Thyroid gland (tissue), 4 donors: ENCODE results near the gene FOXN3. TPM values are rescaled to one million over a fixed set of nuclear protein-coding genes. Genes with fewer than 3 reads are reported as not detected.

ENCODE experiments used
- DNase-seq, 2 donors: peaks; one replicate each; pipeline ENCODE4 v3.0.0-alpha.2; 2019
- H3K27ac ChIP-seq, 3 donors: fragments of 200-600 bp; sonication (generic); 1 replicate in 2 of 3; 2 replicates in 1 of 3; pipeline ENCODE4 v1.5.1; 2016 to 2019; ENCODE audit warnings: mild to moderate bottlenecking in 1 of 3, moderate library complexity in 1 of 3
- H3K27me3 ChIP-seq: fragments of 200-600 bp; sonication (generic); one replicate; pipeline ENCODE4 v1.5.1; 2019
- H3K36me3 ChIP-seq, 2 donors: fragments of 200-600 bp; sonication (generic); one replicate each; pipeline ENCODE4 v1.5.1; 2016 to 2019
- H3K4me1 ChIP-seq, 2 donors: fragments of 200-600 bp; sonication (generic); one replicate each; pipeline ENCODE4 v1.5.1; 2017 to 2019
- H3K4me3 ChIP-seq, 3 donors: fragments of 200-600 bp; sonication (generic); replicated peaks in 1 of 3; 1 replicate in 2 of 3; 2 replicates in 1 of 3; pipeline ENCODE4 v1.5.1; 2016; ENCODE audit warnings: mild to moderate bottlenecking in 1 of 3
- H3K9me3 ChIP-seq: fragments of 200-600 bp; sonication (generic); one replicate; pipeline ENCODE4 v1.5.1; 2017
- POLR2A ChIP-seq, 2 donors: fragments of 450-650 bp; IDR thresholded peaks; one replicate each; pipeline ENCODE4 v1.6.1; 2017; ENCODE audit warnings: antibody characterized with exemption in 2 of 2, mild to moderate bottlenecking in 2 of 2, moderate library complexity in 1 of 2
- WGBS, 2 donors: methylation state at CpG; one replicate each; pipeline ENCODE4 v1.1.5; 2017; 5-methylcytosine and 5-hydroxymethylcytosine counted together
- intact Hi-C: fragments of 100-400 bp; cut with DNase I; formaldehyde crosslinking; loops from one replicate; pipeline ENCODE4 v1.15.1; 2023
- total RNA-seq, 4 donors: library from RNA; depleted of rRNA; stranded (reverse); fragments of >200 nt; gene quantifications; one replicate each; pipeline ENCODE4 v1.2.3, GENCODE V29; 2016
- TF ChIP-seq, protein P1 (sequence below), 6 experiments: fragments of 200-600 bp in 3 of 6; fragments of 450-650 bp in 3 of 6; sonication (generic) in 3 of 6; IDR thresholded peaks; one replicate each; pipeline ENCODE4 v1.5.1; 2016 to 2019; ENCODE audit warnings: antibody characterized with exemption in 6 of 6, mild to moderate bottlenecking in 2 of 6, inconsistent platforms in 1 of 6, moderate library complexity in 1 of 6

Gene FOXN3
- total RNA-seq, 4 donors from 2014 or later = 38.7 to 70.1 (median 43.1) TPM

- TF ChIP-seq POLR2A (IDR thresholded peaks at IDR 0.05) = no peak
- TF ChIP-seq, protein P1, sequence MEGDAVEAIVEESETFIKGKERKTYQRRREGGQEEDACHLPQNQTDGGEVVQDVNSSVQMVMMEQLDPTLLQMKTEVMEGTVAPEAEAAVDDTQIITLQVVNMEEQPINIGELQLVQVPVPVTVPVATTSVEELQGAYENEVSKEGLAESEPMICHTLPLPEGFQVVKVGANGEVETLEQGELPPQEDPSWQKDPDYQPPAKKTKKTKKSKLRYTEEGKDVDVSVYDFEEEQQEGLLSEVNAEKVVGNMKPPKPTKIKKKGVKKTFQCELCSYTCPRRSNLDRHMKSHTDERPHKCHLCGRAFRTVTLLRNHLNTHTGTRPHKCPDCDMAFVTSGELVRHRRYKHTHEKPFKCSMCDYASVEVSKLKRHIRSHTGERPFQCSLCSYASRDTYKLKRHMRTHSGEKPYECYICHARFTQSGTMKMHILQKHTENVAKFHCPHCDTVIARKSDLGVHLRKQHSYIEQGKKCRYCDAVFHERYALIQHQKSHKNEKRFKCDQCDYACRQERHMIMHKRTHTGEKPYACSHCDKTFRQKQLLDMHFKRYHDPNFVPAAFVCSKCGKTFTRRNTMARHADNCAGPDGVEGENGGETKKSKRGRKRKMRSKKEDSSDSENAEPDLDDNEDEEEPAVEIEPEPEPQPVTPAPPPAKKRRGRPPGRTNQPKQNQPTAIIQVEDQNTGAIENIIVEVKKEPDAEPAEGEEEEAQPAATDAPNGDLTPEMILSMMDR (IDR thresholded peaks at IDR 0.05) = no peak
- intact Hi-C loops = no loop called here
- H3K4me1 ChIP-seq = no peaks in the 10 kb centered on the region
- no peak overlapping the region for H3K27ac ChIP-seq
- no peak for DNase-seq
- no peaks in the 10 kb centered on the region for H3K36me3 ChIP-seq
- 61 to 65% methylated on average over 5 of the region's 5 CpGs for WGBS, 2 donors
- no peak overlapping the region for H3K4me3 ChIP-seq
- no peaks in the 10 kb centered on the region for H3K27me3 ChIP-seq
- H3K9me3 ChIP-seq = no peaks in the 10 kb centered on the region
Observed at GRCh38 chr14:89140326-89140725, 276.7 kb downstream of the FOXN3 start.

- no peaks in the 10 kb centered on the region for H3K4me1 ChIP-seq
- TF ChIP-seq, protein P1 (IDR thresholded peaks at IDR 0.05) = no peak
- TF ChIP-seq POLR2A (IDR thresholded peaks at IDR 0.05) = no peak
- H3K4me3 ChIP-seq = no peak overlapping the region
- 57 to 63% methylated on average over 12 to 13 of the region's 14 CpGs for WGBS, 2 donors
- H3K9me3 ChIP-seq = no peaks in the 10 kb centered on the region
- no peak overlapping the region for H3K27ac ChIP-seq
- no peaks in the 10 kb centered on the region for H3K36me3 ChIP-seq
- no peaks in the 10 kb centered on the region for H3K27me3 ChIP-seq
- DNase-seq = no peak
- intact Hi-C loops = no loop called here
Observed at GRCh38 chr14:89139404-89140247, 277.4 kb downstream of the FOXN3 start.

DNA sequence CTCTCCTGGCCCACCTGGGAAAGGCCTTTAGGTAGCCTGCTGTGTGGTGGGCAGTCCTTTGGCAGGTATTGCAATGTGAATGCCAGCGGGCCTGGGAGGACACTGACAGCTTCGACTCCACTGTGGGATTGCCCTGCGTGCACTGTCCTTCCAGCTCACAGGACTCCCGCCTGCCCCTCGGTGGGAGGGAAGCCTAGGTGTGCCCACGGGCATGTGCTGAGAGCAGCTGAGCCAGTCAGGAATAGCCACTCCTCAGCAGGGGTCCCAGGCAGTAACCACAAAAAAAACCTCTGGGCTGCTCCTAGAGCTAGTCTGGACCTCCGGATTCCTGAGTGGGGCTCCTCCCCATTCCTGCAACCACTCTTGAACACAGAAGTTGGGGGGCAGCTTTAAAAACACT lies 278.2 kb downstream of the FOXN3 start:
- H3K9me3 ChIP-seq = no peaks in the 10 kb centered on the region
- no peaks in the 10 kb centered on the region for H3K36me3 ChIP-seq
- DNase-seq = no peak
- TF ChIP-seq POLR2A (IDR thresholded peaks at IDR 0.05) = no peak
- TF ChIP-seq, protein P1 (IDR thresholded peaks at IDR 0.05) = no peak
- no peaks in the 10 kb centered on the region for H3K27me3 ChIP-seq
- no peak overlapping the region for H3K4me3 ChIP-seq
- 73 to 100% methylated on average over 5 to 7 of the region's 7 CpGs for WGBS, 2 donors
- intact Hi-C loops = no loop called here
- no peaks in the 10 kb centered on the region for H3K4me1 ChIP-seq
- no peak overlapping the region for H3K27ac ChIP-seq

GRCh38 chr14:89137526-89138163 lies 279.4 kb downstream of the FOXN3 start:
- TF ChIP-seq POLR2A (IDR thresholded peaks at IDR 0.05) = no peak
- TF ChIP-seq, protein P1 (IDR thresholded peaks at IDR 0.05) = no peak
- H3K4me1 ChIP-seq = no peaks in the 10 kb centered on the region
- intact Hi-C loops = no loop called here
- H3K27me3 ChIP-seq = no peaks in the 10 kb centered on the region
- WGBS, 2 donors = 58 to 74% methylated on average over 7 of the region's 7 CpGs
- no peak overlapping the region for H3K4me3 ChIP-seq
- H3K36me3 ChIP-seq = no peaks in the 10 kb centered on the region
- H3K9me3 ChIP-seq = no peaks in the 10 kb centered on the region
- H3K27ac ChIP-seq = no peak overlapping the region
- peak; percentile 9 to 22 for DNase-seq

- no peaks in the 10 kb centered on the region for H3K27me3 ChIP-seq
- no peak for DNase-seq
- no peaks in the 10 kb centered on the region for H3K36me3 ChIP-seq
- 85 to 88% methylated on average over 3 of the region's 3 CpGs for WGBS, 2 donors
- no peak overlapping the region for H3K27ac ChIP-seq
- no peak overlapping the region for H3K4me3 ChIP-seq
- no peak for TF ChIP-seq POLR2A (IDR thresholded peaks at IDR 0.05)
- TF ChIP-seq, protein P1 (IDR thresholded peaks at IDR 0.05) = no peak
- intact Hi-C loops = no loop called here
- H3K4me1 ChIP-seq = no peaks in the 10 kb centered on the region
- H3K9me3 ChIP-seq = no peaks in the 10 kb centered on the region
Observed at GRCh38 chr14:89136587-89136986, 280.4 kb downstream of the FOXN3 start.
